Colonic mucosa (tissue), 4 donors: Measurements from ENCODE around the gene RIOX2. TPM values are rescaled to one million over a fixed set of nuclear protein-coding genes. Genes with fewer than 3 reads are reported as not detected.

ENCODE experiments used
- DNase-seq: peaks from one replicate; pipeline ENCODE4 v3.0.0-alpha.2; 2020
- H3K27ac ChIP-seq: fragments of 200-600 bp; one replicate; pipeline ENCODE4 v1.8.0; 2021
- H3K27me3 ChIP-seq: fragments of 200-600 bp; one replicate; pipeline ENCODE4 v1.8.0; 2021
- H3K36me3 ChIP-seq: fragments of 200-600 bp; one replicate; pipeline ENCODE4 v1.8.0; 2021
- H3K4me1 ChIP-seq: fragments of 200-600 bp; one replicate; pipeline ENCODE4 v1.8.0; 2021; ENCODE audit warnings: mild to moderate bottlenecking
- H3K4me3 ChIP-seq: fragments of 200-600 bp; one replicate; pipeline ENCODE4 v1.8.0; 2021
- H3K9ac ChIP-seq, 2 donors: one replicate each; pipeline ENCODE4 v1.7.0; 2013; ENCODE audit warnings: control low read depth in 2 of 2, low read depth in 2 of 2, low read length in 2 of 2
- H3K9me3 ChIP-seq: fragments of 200-600 bp; one replicate; pipeline ENCODE4 v1.8.0; 2021
- intact Hi-C: fragments of 100-400 bp; cut with DNase I; formaldehyde crosslinking; loops from one replicate; pipeline ENCODE4 v1.14.1; 2022
- total RNA-seq, 2 donors: library from RNA; stranded (reverse); fragmentation: NEBNext Ultra II Directional in 1 of 2; extraction: Animal tissue kit (Norgen Biotek cat#: 25700) in 1 of 2; gene quantifications; one replicate each; pipeline ENCODE4 v1.2.1, GENCODE V29; 2021
- TF ChIP-seq, protein P1 (sequence below): fragments of 200-600 bp; IDR thresholded peaks from one replicate; pipeline ENCODE4 v1.8.0; 2022; ENCODE audit warnings: antibody characterized with exemption, mild to moderate bottlenecking
- donor health status: healthy.
- donor health status: DM: no; HTN: no; CAD: no.
- donor health status: DM: no; HTN: no; CAD: no.

The RIOX2 gene
- total RNA-seq, 2 donors from 2014 or later, result 17.6 to 21.9 TPM

DNA sequence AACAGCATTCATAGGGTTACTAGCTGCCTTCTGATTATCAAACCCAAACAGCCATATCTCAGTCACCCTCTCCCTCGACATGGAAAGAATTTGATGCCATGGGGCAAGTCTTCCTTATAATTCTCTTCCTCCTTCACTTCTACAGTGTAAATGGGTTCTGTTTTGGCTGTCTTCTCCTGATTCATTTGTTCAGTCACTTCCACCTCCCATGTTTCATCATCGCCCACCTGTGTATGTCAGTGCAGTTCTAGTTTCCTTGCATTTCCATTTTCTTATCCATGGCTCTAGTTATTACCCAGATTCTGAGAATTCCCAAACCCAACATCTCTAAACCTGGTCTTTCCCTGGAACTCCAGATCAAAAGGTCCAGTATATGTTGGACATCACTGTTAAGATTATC lies 41.0 kb downstream of the RIOX2 start:
- no peak for DNase-seq
- H3K9me3 ChIP-seq, result no peaks in the 10 kb centered on the region
- intact Hi-C loops, result loop anchor here (10.0 kb wide), 1 partner anchor 136 kb away; no protein-coding TSS in a partner anchor
- TF ChIP-seq, protein P1, sequence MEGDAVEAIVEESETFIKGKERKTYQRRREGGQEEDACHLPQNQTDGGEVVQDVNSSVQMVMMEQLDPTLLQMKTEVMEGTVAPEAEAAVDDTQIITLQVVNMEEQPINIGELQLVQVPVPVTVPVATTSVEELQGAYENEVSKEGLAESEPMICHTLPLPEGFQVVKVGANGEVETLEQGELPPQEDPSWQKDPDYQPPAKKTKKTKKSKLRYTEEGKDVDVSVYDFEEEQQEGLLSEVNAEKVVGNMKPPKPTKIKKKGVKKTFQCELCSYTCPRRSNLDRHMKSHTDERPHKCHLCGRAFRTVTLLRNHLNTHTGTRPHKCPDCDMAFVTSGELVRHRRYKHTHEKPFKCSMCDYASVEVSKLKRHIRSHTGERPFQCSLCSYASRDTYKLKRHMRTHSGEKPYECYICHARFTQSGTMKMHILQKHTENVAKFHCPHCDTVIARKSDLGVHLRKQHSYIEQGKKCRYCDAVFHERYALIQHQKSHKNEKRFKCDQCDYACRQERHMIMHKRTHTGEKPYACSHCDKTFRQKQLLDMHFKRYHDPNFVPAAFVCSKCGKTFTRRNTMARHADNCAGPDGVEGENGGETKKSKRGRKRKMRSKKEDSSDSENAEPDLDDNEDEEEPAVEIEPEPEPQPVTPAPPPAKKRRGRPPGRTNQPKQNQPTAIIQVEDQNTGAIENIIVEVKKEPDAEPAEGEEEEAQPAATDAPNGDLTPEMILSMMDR, result no peak
- H3K4me3 ChIP-seq, result no peak overlapping the region
- no peak overlapping the region for H3K27ac ChIP-seq
- no peaks in the 10 kb centered on the region for H3K27me3 ChIP-seq
- no peaks in the 10 kb centered on the region for H3K4me1 ChIP-seq
- no peak overlapping the region for H3K9ac ChIP-seq
- H3K36me3 ChIP-seq, result no peaks in the 10 kb centered on the region

DNA sequence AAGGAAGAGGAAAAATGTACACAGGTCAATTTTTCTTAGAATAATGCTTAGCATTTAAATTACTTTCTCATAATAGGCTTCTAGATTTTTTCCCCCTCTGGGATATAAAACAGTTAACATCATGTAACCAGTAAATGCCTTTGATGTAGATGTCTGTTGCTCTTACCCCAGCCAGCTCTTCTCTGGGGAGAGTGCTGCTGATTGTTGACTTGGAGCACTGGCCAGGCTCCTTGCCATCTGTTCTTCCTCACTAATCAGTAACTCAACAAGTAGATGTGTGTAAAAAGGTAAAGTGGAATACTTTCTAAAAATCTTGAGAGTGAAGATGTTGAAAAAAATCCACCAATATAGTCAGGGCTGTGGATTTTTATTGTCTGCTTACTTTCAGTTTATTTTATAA lies 42.2 kb downstream of the RIOX2 start:
- Histone ChIP-seq H3K4me3 (no peak overlapping the region), H3K27me3 (no peaks in the 10 kb centered on the region), H3K9me3 (no peaks in the 10 kb centered on the region), H3K4me1 (no peaks in the 10 kb centered on the region), H3K9ac (no peak overlapping the region), H3K27ac (no peak overlapping the region), H3K36me3 (no peaks in the 10 kb centered on the region)
- intact Hi-C loops, result loop anchor here (10.0 kb wide), 1 partner anchor 135 kb away; no protein-coding TSS in a partner anchor
- TF ChIP-seq, protein P1, result no peak
- no peak for DNase-seq

DNA sequence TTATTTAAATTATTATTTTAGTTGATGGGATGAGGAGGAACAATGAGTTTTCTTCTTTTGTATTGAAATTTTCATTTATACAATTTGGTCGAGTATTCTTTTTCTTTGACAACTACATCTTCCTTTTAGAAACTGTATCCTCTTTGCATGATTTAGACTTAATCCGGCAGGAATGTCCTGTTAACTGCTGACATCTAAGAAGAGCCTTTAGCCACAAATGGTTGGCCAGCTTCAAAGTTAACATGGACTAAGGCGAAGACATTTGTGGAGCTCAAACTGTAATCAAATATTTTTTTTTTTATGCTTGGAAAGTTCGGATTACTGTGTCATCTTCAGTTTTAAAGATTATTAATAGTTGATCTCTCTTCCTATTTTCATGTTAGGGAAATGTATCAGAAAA lies 43.2 kb downstream of the RIOX2 start:
- no peak overlapping the region for H3K9ac ChIP-seq
- DNase-seq, result no peak
- H3K27ac ChIP-seq, result no peak overlapping the region
- no peaks in the 10 kb centered on the region for H3K4me1 ChIP-seq
- no peak overlapping the region for H3K4me3 ChIP-seq
- intact Hi-C loops, result no loop called here
- H3K27me3 ChIP-seq, result no peaks in the 10 kb centered on the region
- H3K36me3 ChIP-seq, result no peaks in the 10 kb centered on the region
- H3K9me3 ChIP-seq, result no peaks in the 10 kb centered on the region
- TF ChIP-seq, protein P1, result no peak

DNA sequence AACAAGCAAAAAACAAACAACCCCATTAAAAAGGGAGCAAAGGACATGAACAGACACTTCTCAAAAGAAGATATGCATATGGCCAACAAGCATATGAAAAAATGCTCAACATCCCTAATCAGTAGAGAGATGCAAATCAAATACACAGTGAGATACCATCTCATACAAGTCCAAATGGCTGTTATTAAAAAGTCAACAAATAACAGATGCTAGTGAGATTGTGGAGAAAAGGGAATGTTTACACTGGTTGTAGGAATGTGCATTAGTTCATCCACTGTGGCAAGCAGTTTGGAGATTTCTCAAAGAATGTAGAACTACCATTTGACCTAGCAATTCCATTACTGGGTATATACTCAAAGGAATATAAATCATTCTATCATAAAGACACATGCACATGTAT lies 44.5 kb downstream of the RIOX2 start:
- no peak overlapping the region for H3K27ac ChIP-seq
- no peaks in the 10 kb centered on the region for H3K27me3 ChIP-seq
- H3K4me3 ChIP-seq, result no peak overlapping the region
- H3K36me3 ChIP-seq, result no peaks in the 10 kb centered on the region
- TF ChIP-seq, protein P1, result no peak
- intact Hi-C loops, result no loop called here
- no peaks in the 10 kb centered on the region for H3K9me3 ChIP-seq
- no peaks in the 10 kb centered on the region for H3K4me1 ChIP-seq
- no peak overlapping the region for H3K9ac ChIP-seq
- DNase-seq, result no peak

DNA sequence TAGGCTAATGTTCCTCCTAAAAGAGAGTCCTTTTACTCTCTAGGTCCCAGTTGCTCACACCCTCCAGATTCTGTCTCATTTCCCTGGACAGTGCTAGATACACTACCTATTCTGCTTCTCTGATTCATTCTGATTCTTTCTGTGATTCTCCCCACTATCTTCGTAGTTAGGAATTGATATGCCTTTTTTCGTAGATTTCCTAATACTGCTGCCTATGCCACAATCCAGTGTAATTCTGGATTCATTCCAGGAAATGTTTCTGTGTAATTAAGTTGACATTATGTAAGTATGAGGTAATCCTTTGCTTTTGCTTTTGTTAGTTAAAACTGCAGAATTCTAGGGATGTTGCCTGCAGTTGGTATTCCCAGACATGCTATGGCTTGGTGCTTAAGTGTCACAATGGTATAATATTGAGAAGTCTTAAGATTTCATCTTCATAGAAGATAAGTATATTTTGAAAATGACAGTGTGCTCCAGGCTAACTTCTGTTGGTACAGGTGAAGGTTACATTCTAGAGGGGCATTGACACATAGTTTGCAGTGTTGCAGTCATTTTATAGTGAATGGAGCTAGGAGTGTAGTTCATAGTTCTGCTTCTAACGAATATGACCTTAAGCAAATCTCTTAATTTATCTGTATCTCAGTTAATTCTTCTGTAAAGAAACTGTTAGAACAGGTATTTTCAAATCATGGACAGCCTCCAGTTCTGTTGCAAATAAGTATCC lies 54.3 kb downstream of the RIOX2 start:
- peaks cover 3% of the 10 kb centered on the region for H3K36me3 ChIP-seq
- no peaks in the 10 kb centered on the region for H3K9me3 ChIP-seq
- H3K4me1 ChIP-seq, result no peaks in the 10 kb centered on the region
- H3K27ac ChIP-seq, result no peak overlapping the region
- TF ChIP-seq, protein P1, result no peak
- no peaks in the 10 kb centered on the region for H3K27me3 ChIP-seq
- intact Hi-C loops, result no loop called here
- H3K4me3 ChIP-seq, result no peak overlapping the region
- no peak for DNase-seq
- no peak overlapping the region for H3K9ac ChIP-seq
